Stimulated activated CD4-positive, alpha-beta T cell treated with anti-CD3 and anti-CD28 coated beads, Interleukin-12 subunit alpha, Interleukin-12 subunit beta, amount 100 ng/mL, for 4 hours (primary cell): ENCODE results near the gene GAMT.

Source experiments
- DNase-seq: peaks from one replicate; pipeline ENCODE4 v3.0.0-alpha.2; 2020

Gene GAMT

DNA sequence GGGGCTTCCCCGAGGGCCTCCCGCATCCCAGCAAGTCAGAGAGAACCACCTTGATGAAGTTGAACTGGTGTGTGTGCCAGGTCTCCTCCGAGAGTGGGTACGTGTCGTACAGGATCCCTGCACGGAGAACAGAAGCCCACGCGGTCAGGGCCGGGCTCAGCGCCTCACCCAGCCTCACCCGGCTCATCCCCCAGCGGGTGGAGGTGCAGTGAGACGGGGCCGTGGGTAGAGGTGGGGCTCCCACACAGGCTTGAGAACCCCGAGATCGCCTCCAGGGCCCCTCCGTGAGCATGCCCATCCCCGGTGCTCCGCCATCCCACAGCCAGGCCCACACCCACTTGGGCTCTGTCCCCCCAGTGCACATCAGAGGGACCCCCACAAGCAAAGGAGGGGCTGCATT is 2.3 kb downstream of the GAMT start:
- DNase-seq: no peak

DNA sequence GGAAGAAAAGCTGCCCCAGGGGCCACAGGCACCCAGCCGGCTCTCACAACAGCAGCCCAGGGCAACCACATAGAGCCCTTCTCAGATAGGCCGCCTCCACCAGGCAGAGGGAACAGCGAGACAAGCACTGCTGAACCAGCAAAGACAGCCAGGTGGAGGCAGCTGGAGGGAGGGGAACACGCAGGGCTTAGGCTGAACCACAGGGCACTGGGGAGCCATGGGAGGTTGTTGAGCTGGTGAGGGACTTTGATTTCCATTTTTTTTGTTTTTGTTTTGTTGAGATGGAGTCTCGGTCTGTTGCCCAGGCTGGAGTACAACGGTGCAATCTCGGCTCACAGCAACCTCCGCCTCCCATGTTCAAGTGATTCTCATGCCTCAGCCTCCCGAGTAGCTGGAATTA is 3.5 kb downstream of the GAMT start:
- no peak for DNase-seq

GRCh38 chr19:1396768-1397679 is 4.3 kb downstream of the GAMT start:
- no peak for DNase-seq

DNA sequence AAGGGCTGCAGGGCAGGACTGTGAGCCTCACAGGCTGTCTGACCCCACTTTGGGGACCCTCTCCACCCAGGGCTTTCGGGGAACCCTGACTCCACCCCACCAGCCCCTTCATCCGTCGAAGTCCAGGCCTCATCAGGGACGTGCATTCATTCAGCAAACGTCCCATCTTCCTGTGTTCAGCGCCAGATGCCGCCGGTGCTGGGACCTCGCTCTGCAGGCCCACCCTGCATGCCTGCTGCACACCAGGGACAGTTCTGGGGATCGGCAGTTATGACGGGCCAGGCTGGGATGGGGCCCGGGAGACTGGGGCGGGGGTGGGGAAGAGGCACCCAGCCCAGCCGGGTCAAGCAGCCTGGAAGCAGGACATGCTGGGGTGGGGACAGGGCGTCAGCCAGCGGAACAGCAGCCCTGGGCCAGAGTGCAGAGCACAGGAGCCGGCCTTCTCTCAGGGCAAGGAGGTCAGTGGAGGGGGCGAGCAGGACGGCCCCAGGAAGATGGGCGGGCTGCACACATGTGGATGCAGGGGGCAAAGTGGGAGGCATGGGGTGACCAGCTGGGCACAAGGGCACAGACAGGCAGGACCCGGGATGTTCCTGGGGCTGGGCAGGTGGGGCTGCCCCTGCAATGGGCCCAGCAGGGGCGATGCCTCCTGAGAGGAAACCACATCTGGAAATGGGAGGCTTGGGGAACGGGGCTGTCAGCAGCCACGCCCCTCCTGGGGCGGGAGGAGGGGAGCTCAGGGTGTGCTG is 5.1 kb downstream of the GAMT start:
- no peak for DNase-seq

- DNase-seq: no peak
These were observed 5.9 kb downstream of the GAMT start for GRCh38 chr19:1395194-1396018.

DNA sequence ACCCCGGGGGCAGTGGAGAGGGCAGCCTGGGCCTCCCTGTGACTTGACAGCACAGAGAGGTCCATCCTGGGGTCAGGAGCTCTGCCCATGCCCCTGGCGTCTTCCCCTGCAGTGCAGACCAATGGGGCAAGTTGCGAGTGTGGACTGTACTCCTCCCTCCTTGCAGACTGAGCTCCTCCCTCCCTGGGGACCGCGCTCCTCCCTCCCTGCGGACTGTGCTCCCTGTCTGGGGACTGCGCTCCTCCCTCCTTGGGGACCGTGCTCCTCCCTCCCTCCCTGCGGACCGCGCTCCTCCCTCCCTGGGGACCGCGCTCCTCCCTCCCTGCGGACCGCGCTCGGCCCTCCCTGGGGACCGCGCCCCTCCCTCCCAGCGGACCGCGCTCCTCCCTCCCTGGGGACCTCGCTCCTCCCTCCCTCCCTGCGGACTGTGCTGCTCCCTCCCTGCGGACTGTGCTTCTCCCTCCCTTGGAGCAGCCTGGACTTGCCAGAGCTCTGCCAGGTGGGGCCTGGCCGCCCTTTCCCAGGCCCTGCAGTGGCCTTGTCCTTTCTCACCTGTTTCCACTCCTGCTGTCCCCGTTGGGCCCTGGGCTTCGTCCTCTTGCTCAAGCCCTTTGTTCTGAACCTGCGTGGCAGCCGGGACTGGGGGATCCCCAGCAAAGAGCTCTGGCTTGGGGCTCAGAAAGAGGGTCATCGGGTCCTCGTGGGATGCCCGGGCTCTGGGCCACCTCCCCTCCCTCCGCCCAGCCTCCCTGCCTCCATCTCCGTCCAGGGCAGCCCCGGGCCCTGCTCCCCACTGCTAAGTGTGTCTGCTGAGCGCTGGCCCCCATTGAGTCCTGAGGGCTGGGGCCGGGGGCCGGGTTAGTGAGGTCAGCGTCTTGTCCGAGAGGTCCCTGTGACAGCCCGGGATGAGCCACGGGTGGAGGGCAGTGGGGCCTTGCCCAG is 6.8 kb downstream of the GAMT start:
- no peak for DNase-seq

- DNase-seq: no peak
These were observed 7.5 kb downstream of the GAMT start for GRCh38 chr19:1393841-1394240.

GRCh38 chr19:1392939-1393530 is 8.3 kb downstream of the GAMT start:
- DNase-seq: no peak

DNA sequence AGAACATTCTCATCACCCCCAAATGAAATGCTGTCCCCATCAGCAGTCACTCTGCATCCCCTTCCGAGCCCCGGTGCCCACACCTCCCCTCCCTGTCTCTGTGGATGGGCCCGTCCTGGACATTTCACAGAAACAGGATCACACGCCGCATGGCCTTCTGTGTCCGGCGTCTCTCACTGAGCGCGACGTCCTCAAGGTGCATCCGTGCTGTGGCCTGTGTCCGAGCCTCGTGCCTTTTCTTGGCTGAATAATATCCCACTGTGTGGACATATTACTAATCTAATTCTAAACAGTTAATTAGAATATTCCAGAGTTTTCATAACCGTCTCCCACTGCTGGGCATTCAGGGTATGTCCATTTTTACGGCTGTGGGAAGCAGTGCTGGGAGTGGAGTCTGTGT is 8.9 kb downstream of the GAMT start:
- DNase-seq: no peak

- DNase-seq: no peak
These were observed 10.4 kb downstream of the GAMT start for GRCh38 chr19:1390890-1391423.

DNA sequence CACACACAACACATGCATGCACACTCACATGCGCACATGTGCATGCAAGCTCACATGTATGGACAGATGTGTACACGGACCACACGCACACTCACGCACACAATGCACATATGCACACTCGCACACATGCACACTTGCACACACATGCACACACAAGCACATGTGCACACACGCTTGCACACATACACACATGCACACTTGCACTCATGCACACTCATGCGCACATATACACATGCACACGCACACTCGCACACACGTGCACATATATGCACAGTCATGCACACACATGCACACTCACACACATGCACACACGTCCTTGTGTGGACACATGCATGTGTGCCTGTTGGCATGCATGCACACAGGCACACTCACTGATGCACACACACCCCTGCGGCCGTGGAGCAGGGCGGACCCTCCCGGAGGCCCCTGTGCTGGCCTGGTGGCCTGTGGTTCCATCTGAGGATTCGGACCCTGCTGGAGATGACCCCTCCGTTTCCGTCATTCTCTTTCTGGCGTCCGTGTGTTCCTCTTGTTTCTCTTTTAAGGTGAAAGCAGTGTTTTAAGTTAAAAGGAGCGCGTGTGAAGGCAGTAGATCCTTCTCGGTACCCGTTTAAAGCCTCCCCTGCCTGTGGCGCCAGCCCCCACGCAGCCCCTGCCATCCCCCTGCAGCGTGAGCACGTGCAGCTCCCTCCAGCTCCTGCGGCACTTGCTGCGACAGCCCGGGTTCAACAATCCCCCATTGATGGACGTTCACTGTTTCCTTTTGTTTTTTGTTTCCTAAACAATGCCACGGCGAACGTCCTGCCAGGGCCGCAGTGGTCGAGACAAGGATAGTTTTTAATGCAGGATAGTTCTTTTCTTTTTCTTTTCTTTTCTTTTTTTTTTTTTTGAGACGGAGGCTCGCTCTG is 12.1 kb downstream of the GAMT start:
- no peak for DNase-seq

DNA sequence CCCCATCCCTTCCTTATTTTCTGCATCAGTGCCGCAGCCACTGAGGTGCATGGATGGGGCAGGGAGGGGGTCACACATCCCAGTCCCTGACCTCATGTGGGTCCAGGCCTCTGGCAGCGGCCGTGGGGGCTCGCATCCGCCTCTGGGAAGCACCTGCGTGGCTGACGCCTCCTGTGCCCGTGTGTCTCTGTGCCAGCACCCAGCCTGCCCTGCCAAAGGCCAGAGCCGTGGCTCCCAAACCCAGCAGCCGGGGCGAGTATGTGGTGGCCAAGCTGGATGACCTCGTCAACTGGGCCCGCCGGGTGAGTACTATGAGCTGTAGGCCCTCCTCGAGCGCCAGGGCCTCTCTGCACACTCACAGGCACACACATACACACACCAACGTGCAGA is 12.7 kb downstream of the GAMT start:
- no peak for DNase-seq

DNA sequence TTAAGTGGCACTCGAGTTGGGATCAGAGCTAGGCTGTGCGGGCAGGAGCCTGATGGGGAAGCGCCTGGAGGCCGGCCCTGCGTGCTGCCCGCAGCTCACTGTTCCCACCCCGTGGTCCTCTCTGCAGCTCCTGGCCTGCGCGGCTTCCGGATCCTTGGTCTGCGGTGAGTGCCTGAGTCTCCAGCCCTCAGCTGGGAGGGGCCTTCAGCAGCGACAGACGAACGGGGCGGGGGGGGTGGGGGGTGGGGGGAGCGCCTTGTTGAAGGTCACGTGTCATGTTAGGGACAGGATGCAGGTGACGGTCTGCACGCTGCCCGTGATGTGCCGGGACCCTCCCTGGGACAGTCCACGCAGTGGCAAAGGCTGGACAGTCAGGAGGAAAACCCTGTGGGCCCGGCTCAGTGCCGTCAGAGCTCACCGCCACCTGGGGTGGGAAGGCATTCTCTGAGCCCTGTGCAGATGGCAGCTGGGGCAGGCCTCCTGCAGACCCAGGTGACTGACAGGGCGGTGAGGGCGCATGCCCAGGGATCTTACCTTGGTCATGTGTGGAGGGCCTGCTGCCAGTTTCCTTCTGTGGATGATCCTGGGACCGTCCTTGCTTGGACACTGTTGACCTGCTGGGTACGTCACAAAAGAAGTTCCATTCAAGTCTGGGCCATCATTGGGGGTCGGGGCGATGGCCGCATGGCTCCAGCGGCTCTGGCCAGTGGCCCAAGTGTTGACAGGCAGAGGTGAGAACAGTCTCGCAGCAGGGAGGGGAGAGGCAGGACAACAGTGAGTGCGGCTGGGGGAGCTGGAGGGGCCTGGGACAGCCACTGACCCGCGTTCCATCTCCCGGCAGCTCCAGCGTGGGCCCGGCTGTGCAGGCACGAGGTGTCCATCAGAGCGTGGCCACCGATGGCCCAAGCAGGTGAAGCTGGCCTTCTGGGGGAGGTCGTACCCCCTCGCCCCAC is 13.4 kb downstream of the GAMT start:
- no peak for DNase-seq

- DNase-seq: no peak
These were observed 14.2 kb downstream of the GAMT start for GRCh38 chr19:1386945-1387683.

DNA sequence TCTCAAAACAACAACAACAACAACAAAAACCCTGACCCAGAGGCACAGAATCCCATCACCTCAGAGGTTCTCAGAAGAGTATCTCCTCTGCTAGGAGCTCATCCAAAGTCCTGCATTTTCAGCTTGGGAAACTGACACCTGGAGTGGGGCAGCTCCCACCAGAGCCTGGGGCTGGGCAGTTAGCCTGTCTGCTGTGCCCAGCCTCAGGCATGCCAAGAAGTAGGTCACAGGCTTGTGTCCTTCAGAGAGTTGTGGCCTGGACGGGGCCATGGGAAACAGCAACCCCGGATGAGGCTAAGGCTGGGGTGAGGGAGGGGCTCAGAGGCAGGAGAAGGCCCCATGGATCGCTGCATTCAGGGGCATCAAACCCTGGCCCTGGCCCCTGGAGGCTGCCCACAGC is 15.5 kb downstream of the GAMT start:
- no peak for DNase-seq

- DNase-seq: no peak
These were observed 16.7 kb downstream of the GAMT start for GRCh38 chr19:1384478-1385110.

GRCh38 chr19:1384085-1384462 is 17.3 kb downstream of the GAMT start:
- no peak for DNase-seq
